K562 (cell line): ENCODE data around the gene HGS. TPM values are rescaled to one million over a fixed set of nuclear protein-coding genes. Genes with fewer than 3 reads are reported as not detected.

Experiments
- ARHGAP35 ChIP-seq: fragments of 450-650 bp; IDR thresholded peaks from 2 replicates; pipeline ENCODE4 v1.6.1; 2018; ENCODE audit not compliant: partially characterized antibody
- ELF1 ChIP-seq: fragments of 200-800 bp; sonication (Bioruptor generic); IDR thresholded peaks from 2 replicates; pipeline ENCODE4 v1.6.1; 2016; ENCODE audit warnings: missing genetic modification characterization, missing compliant biosample characterization
- ID3 ChIP-seq, 2 experiments: fragments of 250-450 bp in 1 of 2; fragments of 450-650 bp in 1 of 2; sonication (Bioruptor Pico) in 1 of 2; IDR thresholded peaks; 2 replicates each; pipeline versions ENCODE4 v1.6.1 to v1.8.0; 2016 to 2021; ENCODE audit warnings: mild to moderate bottlenecking in 2 of 2, moderate library complexity in 2 of 2, missing compliant biosample characterization in 1 of 2, missing genetic modification characterization in 1 of 2
- ILF3 ChIP-seq: fragments of 450-650 bp; IDR thresholded peaks from 2 replicates; pipeline ENCODE4 v1.6.1; 2018; ENCODE audit warnings: antibody characterized with exemption, mild to moderate bottlenecking, moderate library complexity, borderline replicate concordance
- PHF20 ChIP-seq: fragments of 450-650 bp; IDR thresholded peaks from 2 replicates; pipeline ENCODE4 v1.6.1; 2018; ENCODE audit not compliant: partially characterized antibody
- REST ChIP-seq, 2 experiments: fragments of 450-650 bp; formaldehyde crosslinking in 1 of 2; IDR thresholded peaks; 2 replicates each; pipeline versions ENCODE4 v1.4.0 to v1.6.1; 2014 to 2020; ENCODE audit warnings: mild to moderate bottlenecking in 2 of 2, borderline replicate concordance in 1 of 2, low read depth in 1 of 2
- SFPQ ChIP-seq: fragments of 200-400 bp; formaldehyde crosslinking; IDR thresholded peaks from 2 replicates; pipeline ENCODE4 v1.6.1; 2017; ENCODE audit warnings: mild to moderate bottlenecking, low read depth, low read length, moderate library complexity
- SNAPC5 ChIP-seq: fragments of 250-450 bp; sonication (Bioruptor Pico); IDR thresholded peaks from 2 replicates; pipeline ENCODE4 v1.8.0; 2021; ENCODE audit warnings: moderate library complexity, mild to moderate bottlenecking, inconsistent platforms
- TSHZ1 ChIP-seq: fragments of 250-450 bp; sonication (Bioruptor Pico); IDR thresholded peaks from 2 replicates; pipeline ENCODE4 v1.4.0; 2020; ENCODE audit warnings: mild to moderate bottlenecking, moderate library complexity
- polyA plus RNA-seq, 8 experiments: library from polyadenylated mRNA; depleted of rRNA in 4 of 8; stranded (reverse) in 5 of 8; unstranded in 3 of 8; fragments of >200 nt; fragmentation: Nextera tagmentation in 2 of 8; fragmentation: Illumina TruSeq in 1 of 8; extraction: Ambion mirVana in 2 of 8; extraction: Trizol in 1 of 8; gene quantifications; 2 replicates each; pipeline versions ENCODE4 v1.2.1 to v1.2.3, GENCODE V29; 2011 to 2014; ENCODE audit warnings: inconsistent platforms in 1 of 8, missing spikeins in 1 of 8
- total RNA-seq, 7 experiments: library from RNA; depleted of rRNA in 6 of 7; stranded (reverse); fragments of >200 nt in 6 of 7; fragmentation: Illumina TruSeq in 2 of 7; extraction: Trizol in 2 of 7; gene quantifications; 2 replicates each; pipeline versions ENCODE4 v1.2.1 to v1.2.3, GENCODE V29; 2011 to 2021; ENCODE audit warnings: low replicate concordance in 1 of 7

The HGS gene
- total and polyA plus RNA-seq, 9 of the 15 experiments (the other 6 are each of a cell fraction or from before 2014, with no cell fraction given) = 3.9 to 176 (median 77.1) TPM

- TF ChIP-seq TSHZ1 = no peak
- TF ChIP-seq ELF1 (tag) = peak; percentile 73
- no peak for TF ChIP-seq ARHGAP35
- peak; percentile 79 for TF ChIP-seq PHF20
- TF ChIP-seq ID3 (CRISPR knock-in tag; IDR thresholded peaks at IDR 0.05) = no peak
- peak; percentile 76; the same call in 1 of the 2 replicates for TF ChIP-seq ID3 (tag; IDR thresholded peaks at IDR 0.05)
- no peak for TF ChIP-seq SFPQ
- TF ChIP-seq SNAPC5 (CRISPR knock-in tag) = no peak
- no peak for TF ChIP-seq REST (IDR thresholded peaks at IDR 0.05; ENCODE audit: borderline replicate concordance)
- TF ChIP-seq REST (CRISPR knock-in tag; IDR thresholded peaks at IDR 0.05; ENCODE audit: low read depth) = no peak; the same call in 1 of the 2 replicates
- TF ChIP-seq ILF3 = peak; percentile 77; the same call in 1 of the 2 replicates
Observed at GRCh38 chr17:81702934-81703746, 19.3 kb downstream of the HGS start, which contains the start of gene MRPL12 (continued).
